Gastroesophageal sphincter (tissue), 4 donors: Measurements from ENCODE around the gene TMOD4. TPM values are rescaled to one million over a fixed set of nuclear protein-coding genes. Genes with fewer than 3 reads are reported as not detected.

Experiments used
- ATAC-seq: fragments of 150-250 bp; one replicate; pipeline ENCODE4 v1.9.1; 2016; ENCODE audit warnings: mild to moderate bottlenecking, moderate library complexity
- H3K27ac ChIP-seq, 4 donors: fragments of 200-600 bp; sonication (generic) in 3 of 4; 1 replicate in 3 of 4; 2 replicates in 1 of 4; pipeline ENCODE4 v1.5.1; 2016 to 2019
- H3K27me3 ChIP-seq: fragments of 200-600 bp; sonication (generic); one replicate; pipeline ENCODE4 v1.5.1; 2019
- H3K36me3 ChIP-seq, 2 donors: fragments of 200-600 bp; sonication (generic); one replicate each; pipeline ENCODE4 v1.5.1; 2019; ENCODE audit warnings: control low read depth in 1 of 2
- H3K4me1 ChIP-seq, 3 donors: fragments of 200-600 bp; sonication (generic); 1 replicate in 2 of 3; 2 replicates in 1 of 3; pipeline ENCODE4 v1.5.1; 2016 to 2019; ENCODE audit warnings: control low read depth in 2 of 3
- H3K4me3 ChIP-seq, 2 donors: fragments of 200-600 bp; sonication (generic); one replicate each; pipeline ENCODE4 v1.5.1; 2019; ENCODE audit warnings: mild to moderate bottlenecking in 1 of 2, moderate library complexity in 1 of 2
- H3K9me3 ChIP-seq, 3 donors: fragments of 200-600 bp; sonication (generic); one replicate each; pipeline ENCODE4 v1.5.1; 2017 to 2019; ENCODE audit warnings: control low read depth in 2 of 3
- CTCF ChIP-seq, 4 experiments: fragments of 200-600 bp in 2 of 4; fragments of 450-650 bp in 2 of 4; sonication (generic) in 1 of 4; IDR thresholded peaks; one replicate each; pipeline ENCODE4 v1.5.1; 2017 to 2019; ENCODE audit warnings: antibody characterized with exemption in 4 of 4, mild to moderate bottlenecking in 2 of 4, moderate library complexity in 2 of 4
- EP300 ChIP-seq: sonication (generic); formaldehyde crosslinking; IDR thresholded peaks from one replicate; pipeline ENCODE4 v1.6.1; 2017; ENCODE audit warnings: antibody characterized with exemption, mild to moderate bottlenecking
- POLR2A ChIP-seq, 2 donors: fragments of 450-650 bp; IDR thresholded peaks; one replicate each; pipeline ENCODE4 v1.6.1; 2017; ENCODE audit warnings: antibody characterized with exemption in 2 of 2, mild to moderate bottlenecking in 2 of 2, moderate library complexity in 1 of 2
- POLR2AphosphoS5 ChIP-seq: sonication (generic); formaldehyde crosslinking; IDR thresholded peaks from one replicate; pipeline ENCODE4 v1.6.1; 2017; ENCODE audit warnings: antibody characterized with exemption
- WGBS, 2 donors: methylation state at CpG; one replicate each; pipeline ENCODE4 v1.1.5; 2018; ENCODE audit warnings: low coverage in 1 of 2; 5-methylcytosine and 5-hydroxymethylcytosine counted together
- total RNA-seq, 4 donors: library from RNA; depleted of rRNA; stranded (reverse); fragments of >200 nt; gene quantifications; one replicate each; pipeline ENCODE4 v1.1.0, GENCODE V29; 2016

TMOD4 gene
- total RNA-seq, 4 donors from 2014 or later: 2.2 TPM; not detected in 3

GRCh38 chr1:151157067-151157531, 18.7 kb downstream of the TMOD4 start:
- H3K4me3 ChIP-seq: peak overlapping the region in 1 of 2 donors; percentile 38
- H3K27ac ChIP-seq: peak overlapping the region in 2 of 4 donors; percentile 24 to 48
- no peak for ATAC-seq

GRCh38 chr1:151156515-151156819, 19.3 kb downstream of the TMOD4 start, which contains the start of gene TNFAIP8L2:
TSS of gene TNFAIP8L2 (plus strand) at chr1:151156649. CDS start at chr1:151158698, 2,049 bp downstream.
- Histone ChIP-seq H3K36me3 (peaks cover 0 to 58% of the 10 kb centered on the region in 2 donors), H3K4me1 (peaks cover 0 to 25% (median 0%) of the 10 kb centered on the region in 3 donors), H3K27ac (peak within 1 kb of the TSS in 2 of 4 donors; percentile 24 to 48), H3K9me3 (no peaks in the 10 kb centered on the region), H3K4me3 (peak within 1 kb of the TSS in 1 of 2 donors; percentile 38), H3K27me3 (no peaks in the 10 kb centered on the region)
- 66 to 90% methylated on average over 2 to 3 of the region's 4 CpGs for WGBS, 2 donors
- no peak for ATAC-seq
- TF ChIP-seq POLR2A (IDR thresholded peaks at IDR 0.05): no peak
- TF ChIP-seq CTCF (IDR thresholded peaks at IDR 0.05): no peak
- no peak for TF ChIP-seq EP300
- TF ChIP-seq POLR2AphosphoS5: no peak

More at GRCh38 chr1:151157067-151157531, 18.7 kb downstream of the TMOD4 start:
- TF ChIP-seq EP300: no peak
- TF ChIP-seq CTCF (IDR thresholded peaks at IDR 0.05): no peak
- TF ChIP-seq POLR2AphosphoS5: no peak
- TF ChIP-seq POLR2A (IDR thresholded peaks at IDR 0.05): no peak
- Histone ChIP-seq H3K36me3 (peaks cover 0 to 64% of the 10 kb centered on the region in 2 donors), H3K9me3 (no peaks in the 10 kb centered on the region), H3K4me1 (peaks cover 0 to 27% (median 0%) of the 10 kb centered on the region in 3 donors), H3K27me3 (no peaks in the 10 kb centered on the region)
- WGBS, 2 donors: 17 to 75% methylated on average over 1 to 4 of the region's 6 CpGs

GRCh38 chr1:151147665-151148064, 28.1 kb downstream of the TMOD4 start:
- no peaks in the 10 kb centered on the region for H3K9me3 ChIP-seq
- no peak overlapping the region for H3K4me3 ChIP-seq
- peaks cover 0 to 46% (median 25%) of the 10 kb centered on the region in 3 donors for H3K4me1 ChIP-seq
- TF ChIP-seq EP300: no peak
- no peak for TF ChIP-seq POLR2AphosphoS5
- TF ChIP-seq CTCF (IDR thresholded peaks at IDR 0.05): no peak
- no peak for TF ChIP-seq POLR2A (IDR thresholded peaks at IDR 0.05)
- no peaks in the 10 kb centered on the region for H3K27me3 ChIP-seq
- no peak for ATAC-seq
- WGBS, 2 donors: no CpG with 5 or more reads among the region's 2 CpGs
- no peaks in the 10 kb centered on the region for H3K36me3 ChIP-seq
- peak overlapping the region in 3 of 4 donors; percentile 82 to 93 (median 86) for H3K27ac ChIP-seq

- no peaks in the 10 kb centered on the region for H3K27me3 ChIP-seq
- ATAC-seq: peak; percentile 10
Observed at GRCh38 chr1:151147132-151147503, 28.7 kb downstream of the TMOD4 start.

More at GRCh38 chr1:151147132-151147503, 28.7 kb downstream of the TMOD4 start:
- peaks cover 0 to 5% of the 10 kb centered on the region in 2 donors for H3K36me3 ChIP-seq
- WGBS, 2 donors: 4 to 17% methylated on average over 1 to 3 of the region's 7 CpGs
- no peak for TF ChIP-seq CTCF (IDR thresholded peaks at IDR 0.05)
- no peak for TF ChIP-seq EP300
- TF ChIP-seq POLR2A (IDR thresholded peaks at IDR 0.05): no peak
- no peak for TF ChIP-seq POLR2AphosphoS5
- peak overlapping the region; percentile 38 to 67 for H3K4me3 ChIP-seq
- peak overlapping the region; percentile 9 to 93 (median 84) for H3K27ac ChIP-seq
- H3K4me1 ChIP-seq: peaks cover 0 to 52% (median 26%) of the 10 kb centered on the region in 3 donors
- H3K9me3 ChIP-seq: no peaks in the 10 kb centered on the region
